Effector memory CD4-positive, alpha-beta T cell (primary cell): ENCODE measurements around the gene SPRY1.

Source experiments
- DNase-seq, 3 donors: peaks; one replicate each; pipeline ENCODE4 v3.0.0-alpha.2; 2020
- H3K27ac ChIP-seq: 2 replicates; pipeline ENCODE4 v1.7.0; 2013; ENCODE audit warnings: mild to moderate bottlenecking, low read length, moderate library complexity; ENCODE audit not compliant: insufficient read depth, poor library complexity, severe bottlenecking
- H3K27me3 ChIP-seq: replicated peaks from 2 replicates; pipeline ENCODE4 v1.7.0; 2013; ENCODE audit warnings: mild to moderate bottlenecking, low read length; ENCODE audit not compliant: insufficient read depth, control insufficient read depth, poor library complexity, severe bottlenecking
- H3K36me3 ChIP-seq: 2 replicates; pipeline ENCODE4 v1.7.0; 2013; ENCODE audit warnings: mild to moderate bottlenecking, low read length, moderate library complexity; ENCODE audit not compliant: control insufficient read depth, insufficient read depth
- H3K4me1 ChIP-seq: 2 replicates; pipeline ENCODE4 v1.7.0; 2013; ENCODE audit warnings: low read length, mild to moderate bottlenecking; ENCODE audit not compliant: control insufficient read depth, insufficient read depth, poor library complexity, severe bottlenecking
- H3K4me3 ChIP-seq: 2 replicates; pipeline ENCODE4 v1.7.0; 2013; ENCODE audit warnings: low read length, low read depth, mild to moderate bottlenecking; ENCODE audit not compliant: insufficient read depth, poor library complexity, severe bottlenecking
- H3K9me3 ChIP-seq: 2 replicates; pipeline ENCODE4 v1.7.0; 2013; ENCODE audit warnings: mild to moderate bottlenecking, low read length, moderate library complexity; ENCODE audit not compliant: control insufficient read depth

The SPRY1 gene

DNA sequence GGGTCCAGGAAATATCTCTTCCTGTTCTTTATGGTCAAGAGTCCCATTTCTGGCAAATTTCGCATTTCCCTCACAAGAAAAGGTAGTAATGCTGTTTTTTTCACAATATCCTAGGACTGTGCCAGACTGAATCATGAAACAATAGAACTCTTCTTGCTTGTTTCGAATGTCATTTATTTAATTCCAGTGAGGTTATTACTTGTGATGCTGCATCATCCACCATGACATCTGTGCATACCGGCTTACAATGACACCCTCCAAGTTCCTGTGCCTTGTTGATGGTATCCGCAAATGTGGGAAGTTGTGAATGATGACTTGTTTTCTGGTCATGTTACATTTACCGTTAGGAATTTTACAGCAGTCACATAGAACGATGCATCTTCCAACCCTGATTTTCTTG lies 42.9 kb upstream of the SPRY1 start:
- Histone ChIP-seq H3K36me3 (no peaks in the 10 kb centered on the region), H3K4me1 (no peaks in the 10 kb centered on the region), H3K27me3 (no peaks in the 10 kb centered on the region), H3K27ac (no peak overlapping the region), H3K9me3 (no peaks in the 10 kb centered on the region), H3K4me3 (no peak overlapping the region)
- DNase-seq, result no peak

DNA sequence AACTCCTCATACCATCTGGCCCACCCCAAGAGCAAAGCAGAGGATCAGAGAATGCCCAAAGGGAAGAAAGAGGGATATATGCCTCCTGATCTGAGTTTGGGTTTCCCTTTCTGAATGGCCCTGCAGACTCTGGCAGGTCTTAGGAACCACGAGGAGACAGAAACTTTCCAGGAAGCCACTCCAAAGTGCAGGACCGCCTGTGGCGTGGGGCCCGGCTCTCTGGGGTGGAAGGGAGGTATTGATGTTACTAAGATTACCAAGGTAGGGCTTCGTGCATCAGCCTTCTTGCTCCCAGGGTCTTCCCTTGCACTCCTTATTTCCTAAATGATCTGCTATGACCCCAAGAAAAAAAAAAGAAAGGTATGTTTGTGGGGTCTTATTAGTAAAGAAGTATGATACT lies 41.9 kb upstream of the SPRY1 start:
- Histone ChIP-seq H3K9me3 (no peaks in the 10 kb centered on the region), H3K27me3 (no peaks in the 10 kb centered on the region), H3K4me1 (no peaks in the 10 kb centered on the region), H3K4me3 (no peak overlapping the region), H3K27ac (no peak overlapping the region), H3K36me3 (no peaks in the 10 kb centered on the region)
- DNase-seq, result no peak

DNA sequence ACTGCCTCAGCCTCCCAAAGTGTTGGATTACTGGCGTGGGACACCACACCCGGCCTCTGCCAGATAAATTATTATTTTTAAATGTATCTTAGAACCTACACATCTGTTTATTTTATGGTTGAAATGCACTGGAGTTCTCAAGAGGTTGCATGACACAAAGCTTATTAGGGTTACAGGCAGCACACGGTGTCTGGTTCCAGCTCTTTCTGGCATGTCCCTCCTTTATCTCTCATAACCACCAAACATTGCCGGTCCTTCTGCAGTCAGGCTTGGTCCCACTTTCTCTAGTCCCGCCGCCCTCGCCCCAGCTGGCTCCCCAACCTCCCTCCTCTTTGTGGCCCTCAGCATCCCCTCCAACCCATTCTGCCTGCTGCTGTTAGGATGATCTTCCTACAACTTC lies 39.7 kb upstream of the SPRY1 start:
- Histone ChIP-seq H3K36me3 (no peaks in the 10 kb centered on the region), H3K9me3 (no peaks in the 10 kb centered on the region), H3K4me3 (no peak overlapping the region), H3K27ac (no peak overlapping the region), H3K27me3 (no peaks in the 10 kb centered on the region), H3K4me1 (no peaks in the 10 kb centered on the region)
- DNase-seq, result no peak

DNA sequence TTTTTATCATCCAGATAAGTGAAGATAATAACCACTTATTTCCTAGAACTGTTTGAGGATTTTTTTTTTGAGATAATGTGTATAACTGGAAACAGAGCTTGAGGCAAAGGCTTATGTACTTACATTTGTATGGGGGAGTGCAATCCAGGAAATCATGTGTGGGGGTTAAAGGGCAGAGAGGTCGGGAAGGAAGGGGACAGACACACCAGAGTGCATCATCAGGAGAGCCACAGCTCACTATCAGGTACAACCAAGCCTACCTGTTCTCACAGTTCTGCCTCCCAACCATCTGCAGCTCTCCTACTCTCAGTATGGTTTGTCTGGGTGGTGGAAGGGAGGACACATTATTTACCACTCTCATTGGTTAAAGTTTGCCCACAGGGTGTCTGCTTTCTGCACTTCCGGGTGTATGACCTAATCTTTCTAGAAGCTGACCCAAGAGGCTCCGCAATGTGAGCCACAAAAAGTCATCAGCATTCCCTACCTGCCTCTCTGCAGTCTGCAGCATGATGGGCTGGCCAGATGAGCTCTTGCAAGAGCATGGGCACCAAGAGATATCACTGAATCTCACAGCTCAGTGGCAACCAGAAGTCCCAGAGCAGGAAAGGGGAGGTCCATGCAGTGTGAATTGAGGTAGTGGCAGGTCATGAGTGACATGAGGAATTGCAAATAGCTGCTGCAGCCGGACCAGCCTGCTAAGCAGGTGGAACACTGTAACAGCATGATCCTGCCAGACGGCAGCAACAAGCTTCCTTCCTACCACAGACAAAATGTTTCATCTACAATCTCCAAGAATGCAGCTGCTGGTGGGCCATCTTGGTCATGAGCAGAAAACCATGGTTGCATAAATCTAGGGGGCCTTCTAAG lies 36.9 kb upstream of the SPRY1 start:
- Histone ChIP-seq H3K27me3 (no peaks in the 10 kb centered on the region), H3K36me3 (no peaks in the 10 kb centered on the region), H3K9me3 (no peaks in the 10 kb centered on the region), H3K27ac (no peak overlapping the region), H3K4me1 (no peaks in the 10 kb centered on the region), H3K4me3 (no peak overlapping the region)
- no peak for DNase-seq

DNA sequence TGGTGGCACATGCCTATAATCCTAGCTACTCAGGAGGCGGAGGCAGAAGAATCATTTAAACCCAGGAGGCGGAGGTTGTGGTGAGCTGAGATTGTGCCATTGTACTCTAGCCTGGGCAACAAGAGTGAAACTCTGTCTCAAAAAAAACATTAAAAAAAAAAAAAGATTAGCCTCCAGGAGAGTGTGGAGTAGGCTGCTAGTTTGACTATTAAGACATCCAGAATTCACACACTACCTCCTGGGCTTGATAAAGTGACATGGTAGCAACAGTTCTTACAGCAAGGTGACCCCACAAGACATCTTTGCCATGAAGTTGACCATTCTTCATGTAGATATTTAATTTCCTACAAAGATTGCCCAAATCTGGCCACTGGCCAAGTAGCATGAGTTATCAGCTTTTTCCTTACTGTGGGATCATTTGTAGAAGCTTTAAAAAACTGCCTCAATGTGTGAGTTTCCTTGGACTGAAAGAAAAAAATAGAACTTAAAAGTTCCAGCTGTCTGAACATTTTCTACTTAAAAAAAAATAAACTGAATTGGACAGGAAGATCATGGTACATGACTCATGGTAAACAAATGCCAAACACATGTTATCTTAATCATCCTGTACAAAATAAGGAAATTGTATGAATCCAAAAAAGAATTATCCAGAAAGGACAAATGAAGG lies 35.3 kb upstream of the SPRY1 start:
- H3K27me3 ChIP-seq, result no peaks in the 10 kb centered on the region
- no peaks in the 10 kb centered on the region for H3K4me1 ChIP-seq
- no peak for DNase-seq
- no peak overlapping the region for H3K4me3 ChIP-seq
- H3K9me3 ChIP-seq, result no peaks in the 10 kb centered on the region
- H3K36me3 ChIP-seq, result no peaks in the 10 kb centered on the region
- H3K27ac ChIP-seq, result no peak overlapping the region

DNA sequence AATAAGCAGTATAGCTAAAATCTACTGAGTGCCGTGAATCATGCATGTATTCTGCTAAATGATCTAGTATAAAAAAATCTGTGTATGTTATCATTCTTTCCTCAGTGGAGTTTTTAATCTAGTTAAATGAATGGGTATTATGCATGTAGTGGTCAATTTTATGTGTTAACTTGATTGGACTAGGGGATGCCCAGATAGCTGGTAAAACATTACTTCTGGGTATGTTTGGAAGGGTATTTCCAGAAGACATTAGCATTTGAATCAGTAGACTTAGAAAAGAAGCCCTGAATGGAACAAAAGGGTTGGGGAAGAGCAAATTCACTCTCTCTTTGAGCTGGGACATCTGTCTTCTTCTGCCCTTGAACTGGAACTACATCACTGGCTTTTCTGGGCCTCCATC lies 34.5 kb upstream of the SPRY1 start:
- Histone ChIP-seq H3K4me1 (no peaks in the 10 kb centered on the region), H3K4me3 (no peak overlapping the region), H3K9me3 (no peaks in the 10 kb centered on the region), H3K36me3 (no peaks in the 10 kb centered on the region), H3K27ac (no peak overlapping the region), H3K27me3 (no peaks in the 10 kb centered on the region)
- DNase-seq, result no peak

DNA sequence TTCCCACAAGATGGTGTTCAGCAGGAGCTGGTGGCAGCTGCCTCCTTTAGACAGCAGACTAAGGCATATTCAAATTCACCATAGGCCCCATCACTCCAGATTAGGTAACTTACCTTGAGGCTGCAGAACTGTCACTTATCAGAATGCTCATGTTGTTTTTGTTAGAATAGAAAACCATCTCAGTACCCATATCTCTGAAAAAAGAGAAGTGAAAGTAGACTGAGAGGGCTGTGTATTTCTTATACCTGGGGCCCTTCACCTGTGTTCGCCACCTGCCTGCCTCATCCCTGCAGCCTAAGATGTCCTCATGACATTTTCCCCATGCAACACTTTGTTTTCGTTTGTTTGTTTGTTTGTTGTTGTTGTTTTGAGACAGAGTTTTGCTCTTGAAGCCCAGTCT lies 32.9 kb upstream of the SPRY1 start:
- no peaks in the 10 kb centered on the region for H3K4me1 ChIP-seq
- no peaks in the 10 kb centered on the region for H3K9me3 ChIP-seq
- no peaks in the 10 kb centered on the region for H3K36me3 ChIP-seq
- H3K27me3 ChIP-seq, result no peaks in the 10 kb centered on the region
- DNase-seq, result no peak
- no peak overlapping the region for H3K27ac ChIP-seq
- H3K4me3 ChIP-seq, result no peak overlapping the region

DNA sequence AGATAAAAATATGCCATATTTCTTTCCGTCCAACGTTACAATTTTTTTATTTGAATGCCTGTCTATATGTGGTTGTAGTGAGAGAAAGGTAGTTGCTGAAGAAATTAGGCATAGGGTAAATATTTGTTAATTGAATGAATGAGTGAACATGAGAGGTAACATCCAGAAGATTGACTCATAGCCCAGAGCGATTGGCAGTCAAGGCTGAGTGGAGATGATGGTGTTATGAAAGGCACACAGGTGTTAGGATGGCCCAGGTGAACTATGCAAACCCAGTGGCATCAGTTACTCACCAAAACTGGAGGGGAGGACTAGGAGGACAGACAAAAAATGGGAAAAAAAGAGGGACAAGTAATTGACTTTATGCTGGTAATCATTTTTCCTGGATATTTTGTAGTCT lies 31.7 kb upstream of the SPRY1 start:
- Histone ChIP-seq H3K27me3 (no peaks in the 10 kb centered on the region), H3K4me3 (no peak overlapping the region), H3K27ac (no peak overlapping the region), H3K36me3 (no peaks in the 10 kb centered on the region), H3K9me3 (no peaks in the 10 kb centered on the region), H3K4me1 (no peaks in the 10 kb centered on the region)
- no peak for DNase-seq

DNA sequence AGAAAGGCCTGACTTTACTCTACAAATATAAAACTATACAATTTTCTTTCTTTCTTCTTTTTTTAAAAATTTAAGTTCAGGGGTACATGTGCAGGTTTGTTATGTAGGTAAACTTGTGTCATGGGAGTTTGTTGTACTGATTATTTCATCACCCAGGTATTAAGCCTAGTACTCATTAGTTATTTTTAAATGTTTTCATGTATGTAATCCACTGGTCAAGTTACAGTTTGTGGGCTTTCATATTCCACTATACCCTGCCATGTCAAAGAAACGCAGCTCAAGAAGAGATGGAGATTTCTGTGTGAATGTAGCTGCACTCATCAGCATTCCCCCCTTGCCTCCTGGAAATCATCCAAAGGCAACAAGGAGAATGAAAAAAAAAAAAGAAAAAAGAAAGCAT lies 31.2 kb upstream of the SPRY1 start:
- Histone ChIP-seq H3K27ac (no peak overlapping the region), H3K9me3 (no peaks in the 10 kb centered on the region), H3K4me1 (no peaks in the 10 kb centered on the region), H3K4me3 (no peak overlapping the region), H3K36me3 (no peaks in the 10 kb centered on the region), H3K27me3 (no peaks in the 10 kb centered on the region)
- DNase-seq, result no peak

DNA sequence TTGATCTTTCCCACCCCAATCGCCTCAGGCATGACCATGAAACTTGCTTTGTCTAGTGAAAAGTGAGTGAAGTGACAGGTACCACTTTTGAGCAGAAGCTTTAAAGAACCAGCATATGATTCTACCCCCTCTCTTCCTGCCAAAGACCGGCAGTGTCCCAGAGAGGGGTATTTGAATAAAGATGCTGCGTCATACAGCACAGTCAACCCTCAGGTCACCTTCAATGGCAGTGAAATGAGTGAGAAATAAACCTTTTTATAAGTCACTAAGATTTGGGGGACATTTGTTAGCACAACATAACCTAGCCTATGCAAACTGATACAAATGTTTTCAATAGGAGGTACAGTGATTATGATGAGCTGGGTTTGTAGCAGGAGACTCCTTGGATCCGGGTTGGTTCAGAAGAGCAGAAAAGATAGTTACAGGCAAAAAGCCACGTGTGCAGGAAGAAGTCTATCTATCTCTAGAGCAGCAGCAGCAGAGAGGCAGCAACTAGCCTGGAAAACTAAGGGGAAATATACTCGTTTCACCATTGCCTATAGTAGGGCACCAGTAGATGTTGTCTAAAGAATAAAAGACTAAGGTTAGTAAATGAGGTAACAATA lies 30.3 kb upstream of the SPRY1 start:
- H3K36me3 ChIP-seq, result no peaks in the 10 kb centered on the region
- H3K27ac ChIP-seq, result no peak overlapping the region
- H3K4me1 ChIP-seq, result no peaks in the 10 kb centered on the region
- H3K9me3 ChIP-seq, result no peaks in the 10 kb centered on the region
- H3K4me3 ChIP-seq, result no peak overlapping the region
- H3K27me3 ChIP-seq, result no peaks in the 10 kb centered on the region
- DNase-seq, result no peak
